Endodermal cell (in vitro differentiated cells): ENCODE measurements around the gene TRIM44. TPM values are rescaled to one million over a fixed set of nuclear protein-coding genes. Genes with fewer than 3 reads are reported as not detected.

Source experiments
- DNase-seq: peaks from one replicate; pipeline ENCODE4 v3.0.0-alpha.2; 2017
- H3K27ac ChIP-seq: 2 replicates; pipeline ENCODE4 v1.5.1; 2013; ENCODE audit warnings: mild to moderate bottlenecking, low read depth, low read length, moderate library complexity
- H3K27me3 ChIP-seq: 2 replicates; pipeline ENCODE4 v1.6.1; 2013; ENCODE audit warnings: mild to moderate bottlenecking, low read length, moderate library complexity; ENCODE audit not compliant: insufficient read depth, control insufficient read depth, poor library complexity, severe bottlenecking
- H3K36me3 ChIP-seq: 2 replicates; pipeline ENCODE4 v1.7.0; 2013; ENCODE audit warnings: mild to moderate bottlenecking, low read length, moderate library complexity; ENCODE audit not compliant: control insufficient read depth, insufficient read depth
- H3K4me1 ChIP-seq: one replicate; pipeline ENCODE4 v1.7.0; 2013; ENCODE audit warnings: low read length; ENCODE audit not compliant: control insufficient read depth, insufficient read depth
- H3K4me3 ChIP-seq: 2 replicates; pipeline ENCODE4 v1.5.1; 2013; ENCODE audit warnings: mild to moderate bottlenecking, low read length, moderate library complexity
- H3K9ac ChIP-seq: 2 replicates; pipeline ENCODE4 v1.6.1; 2013; ENCODE audit warnings: mild to moderate bottlenecking, low read length, moderate library complexity; ENCODE audit not compliant: poor library complexity, severe bottlenecking; ENCODE audit errors: extremely low read depth
- H3K9me3 ChIP-seq: 2 replicates; pipeline ENCODE4 v1.6.1; 2013; ENCODE audit warnings: mild to moderate bottlenecking, low read length, moderate library complexity; ENCODE audit not compliant: control insufficient read depth
- H3K27ac Mint-ChIP-seq: 2 replicates; pipeline ENCODE4 v1.8.0; 2020; ENCODE audit warnings: mixed read lengths
- H3K27me3 Mint-ChIP-seq: 2 replicates; pipeline ENCODE4 v1.8.0; 2021; ENCODE audit warnings: mild to moderate bottlenecking, mixed read lengths; ENCODE audit not compliant: insufficient read depth
- H3K36me3 Mint-ChIP-seq: 2 replicates; pipeline ENCODE4 v1.8.0; 2020; ENCODE audit warnings: low read depth, mixed read lengths
- H3K4me1 Mint-ChIP-seq: 2 replicates; pipeline ENCODE4 v1.8.0; 2020; ENCODE audit warnings: mixed read lengths
- H3K4me3 Mint-ChIP-seq: 2 replicates; pipeline ENCODE4 v1.8.0; 2020; ENCODE audit warnings: mild to moderate bottlenecking, moderate library complexity, mixed read lengths
- H3K9me3 Mint-ChIP-seq: 2 replicates; pipeline ENCODE4 v1.8.0; 2020; ENCODE audit warnings: mild to moderate bottlenecking, mixed read lengths
- CTCF ChIP-seq: fragments of 200-600 bp; sonication (generic); conservative IDR thresholded peaks from 2 replicates; pipeline ENCODE4 v1.5.0; 2021; ENCODE audit warnings: antibody characterized with exemption, mild to moderate bottlenecking
- WGBS, 2 experiments: methylation state at CpG; one replicate each; pipeline versions ENCODE4 v1.1.5 to v1.1.7; 2013; ENCODE audit warnings: missing lambda C conversion rate in 2 of 2, mixed read lengths in 1 of 2; ENCODE audit not compliant: insufficient coverage in 1 of 2, insufficient read length in 1 of 2; 5-methylcytosine and 5-hydroxymethylcytosine counted together
- total RNA-seq, 2 donors: library from RNA; stranded (reverse); fragmentation: NEBNext Ultra II Directional in 1 of 2; extraction: Animal tissue kit (Norgen Biotek cat#: 25700) in 1 of 2; gene quantifications; 2 replicates in 1 of 2; 3 replicates in 1 of 2; pipeline ENCODE4 v1.2.1, GENCODE V29; 2021

The TRIM44 gene
- total RNA-seq, 2 donors from 2014 or later: 48.5 to 63.8 TPM

DNA sequence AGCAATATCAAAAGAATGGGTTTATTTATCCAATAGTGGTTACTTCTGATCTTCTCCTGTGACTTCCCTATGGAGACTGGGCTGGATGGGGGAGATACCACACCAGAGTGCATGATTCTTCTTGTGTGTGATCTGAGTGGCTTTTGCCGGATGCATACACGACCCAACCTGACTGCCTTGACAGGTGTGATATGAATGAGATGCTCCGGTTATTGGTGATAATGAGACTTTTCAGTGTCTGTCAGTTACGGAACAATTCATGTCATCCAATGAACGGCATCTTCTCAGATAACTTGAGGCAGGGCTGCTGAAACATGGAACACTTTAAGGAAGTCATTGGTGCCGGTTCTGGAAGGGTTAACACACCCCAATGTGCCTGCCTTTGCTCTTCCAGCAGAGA, 26.6 kb upstream of the TRIM44 start:
- H3K9me3 Mint-ChIP-seq: no peaks in the 10 kb centered on the region
- no peaks in the 10 kb centered on the region for H3K36me3 ChIP-seq
- H3K27ac Mint-ChIP-seq: no peak overlapping the region
- no peaks in the 10 kb centered on the region for H3K9me3 ChIP-seq
- no peak for TF ChIP-seq CTCF
- peaks cover 13% of the 10 kb centered on the region for H3K4me1 Mint-ChIP-seq
- WGBS, 2 experiments: 92 to 96% methylated on average over 5 to 6 of the region's 6 CpGs
- no peak for DNase-seq
- H3K27me3 Mint-ChIP-seq: peaks cover 34% of the 10 kb centered on the region
- no peaks in the 10 kb centered on the region for H3K4me1 ChIP-seq
- H3K4me3 ChIP-seq: no peak overlapping the region
- H3K27me3 ChIP-seq: peaks cover 16% of the 10 kb centered on the region
- no peak overlapping the region for H3K4me3 Mint-ChIP-seq
- no peak overlapping the region for H3K27ac ChIP-seq
- H3K36me3 Mint-ChIP-seq: no peaks in the 10 kb centered on the region
- H3K9ac ChIP-seq: no peak overlapping the region

DNA sequence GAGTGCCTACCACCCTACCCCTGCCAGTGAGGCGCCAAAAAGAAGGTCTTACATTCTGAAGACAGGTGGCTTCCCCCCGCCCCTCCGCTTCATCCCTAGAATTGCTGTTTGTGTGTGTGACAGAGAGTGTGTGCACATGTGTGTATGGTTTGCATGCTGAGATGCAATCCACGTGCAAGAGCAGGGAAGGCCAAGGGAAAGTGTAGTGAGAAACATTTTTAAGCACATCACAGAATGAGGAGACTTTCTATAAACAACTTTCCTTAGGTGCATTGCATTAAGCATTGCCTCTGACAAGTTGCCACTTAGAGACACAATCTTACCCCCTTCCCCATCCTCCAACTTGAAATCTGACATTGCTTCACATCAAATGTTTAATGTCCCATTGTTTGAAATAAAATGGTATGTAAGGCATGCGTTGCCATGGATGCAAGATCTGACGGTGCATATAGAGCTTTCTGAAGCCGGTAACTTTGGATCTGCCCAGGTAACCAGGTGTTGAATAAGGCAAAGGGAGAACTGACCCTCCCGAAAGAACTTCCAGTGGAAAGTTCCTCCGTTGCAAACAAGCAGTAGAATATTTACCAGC, 22.9 kb upstream of the TRIM44 start:
- H3K27me3 ChIP-seq: no peaks in the 10 kb centered on the region
- Mint-ChIP-seq H3K36me3 (no peaks in the 10 kb centered on the region), H3K4me1 (peaks cover 11% of the 10 kb centered on the region), H3K9me3 (no peaks in the 10 kb centered on the region), H3K27me3 (peaks cover 12% of the 10 kb centered on the region), H3K4me3 (no peak overlapping the region), H3K27ac (no peak overlapping the region)
- WGBS, 2 experiments: 76 to 83% methylated on average over 5 to 9 of the region's 9 CpGs
- no peak for TF ChIP-seq CTCF
- H3K9ac ChIP-seq: no peak overlapping the region
- H3K27ac ChIP-seq: no peak overlapping the region
- H3K9me3 ChIP-seq: no peaks in the 10 kb centered on the region
- no peak for DNase-seq
- H3K4me3 ChIP-seq: no peak overlapping the region
- H3K36me3 ChIP-seq: no peaks in the 10 kb centered on the region
- H3K4me1 ChIP-seq: peaks cover 3% of the 10 kb centered on the region

DNA sequence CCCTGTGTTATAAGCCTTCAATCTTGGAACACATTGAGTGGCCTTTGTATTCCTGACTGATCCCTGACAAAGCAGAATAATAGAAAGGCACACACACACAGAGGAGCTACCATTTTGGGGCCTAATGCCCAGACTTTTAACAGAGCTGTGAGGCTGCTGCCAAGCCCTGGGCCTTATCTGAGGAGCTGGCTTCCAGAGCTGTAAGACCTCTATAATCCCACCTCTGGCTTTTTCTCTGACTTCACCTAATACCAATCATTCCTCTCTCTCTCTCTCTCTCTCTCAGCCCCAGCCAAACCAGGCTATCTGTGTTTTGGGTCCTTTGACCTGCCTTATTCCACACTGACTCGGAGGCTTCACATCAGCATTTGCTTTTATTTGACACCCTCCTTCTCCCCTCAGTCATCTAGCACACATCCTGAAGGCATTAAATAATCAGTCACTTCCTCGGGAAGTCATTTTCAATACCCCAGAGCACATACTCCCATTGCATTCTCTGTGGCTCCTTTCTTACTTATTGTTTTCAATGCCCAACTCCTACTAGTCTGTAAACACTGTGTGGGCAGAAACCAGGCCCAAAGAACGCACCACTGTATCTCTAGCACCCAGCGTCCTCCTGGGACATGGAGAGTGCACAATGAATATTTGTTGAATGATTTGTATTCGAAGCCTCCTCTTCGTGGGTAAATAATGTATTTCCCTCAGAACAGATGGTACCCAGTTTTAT, 21.2 kb upstream of the TRIM44 start:
- no peak overlapping the region for H3K4me3 Mint-ChIP-seq
- peaks cover 11% of the 10 kb centered on the region for H3K4me1 Mint-ChIP-seq
- Histone ChIP-seq H3K4me3 (no peak overlapping the region), H3K27me3 (no peaks in the 10 kb centered on the region), H3K36me3 (no peaks in the 10 kb centered on the region), H3K9ac (no peak overlapping the region), H3K9me3 (no peaks in the 10 kb centered on the region), H3K4me1 (peaks cover 3% of the 10 kb centered on the region), H3K27ac (no peak overlapping the region)
- no peaks in the 10 kb centered on the region for H3K36me3 Mint-ChIP-seq
- WGBS, 2 experiments: 88 to 89% methylated on average over 6 of the region's 6 CpGs
- H3K9me3 Mint-ChIP-seq: no peaks in the 10 kb centered on the region
- H3K27ac Mint-ChIP-seq: peak overlapping the region; percentile 9
- no peak for TF ChIP-seq CTCF
- H3K27me3 Mint-ChIP-seq: peaks cover 12% of the 10 kb centered on the region
- no peak for DNase-seq
